Upper lobe of left lung (tissue), 4 donors: ENCODE measurements around the gene TPD52L1.

ENCODE experiments used
- CTCF ChIP-seq, 6 experiments: fragments of 450-650 bp in 4 of 6; fragments of 200-600 bp in 2 of 6; sonication (generic) in 2 of 6; IDR thresholded peaks; one replicate each; pipeline ENCODE4 v1.5.1; 2016 to 2019; ENCODE audit warnings: antibody characterized with exemption in 6 of 6
- EP300 ChIP-seq, 4 donors: sonication (generic); formaldehyde crosslinking; IDR thresholded peaks; one replicate each; pipeline ENCODE4 v1.5.1; 2017; ENCODE audit warnings: antibody characterized with exemption in 4 of 4, control low read depth in 2 of 4
- POLR2A ChIP-seq, 4 donors: fragments of 450-650 bp; IDR thresholded peaks; one replicate each; pipeline ENCODE4 v1.5.1; 2016 to 2017; ENCODE audit warnings: antibody characterized with exemption in 4 of 4, mild to moderate bottlenecking in 2 of 4
- POLR2AphosphoS5 ChIP-seq, 2 donors: sonication (generic); formaldehyde crosslinking; IDR thresholded peaks; one replicate each; pipeline ENCODE4 v1.5.1; 2017; ENCODE audit warnings: antibody characterized with exemption in 2 of 2

GRCh38 chr6:125155344-125155743 is 1.8 kb downstream of the TPD52L1 start:
- TF ChIP-seq CTCF (IDR thresholded peaks at IDR 0.05) (no peak), POLR2A (IDR thresholded peaks at IDR 0.05) (no peak), EP300 (IDR thresholded peaks at IDR 0.05) (no peak), POLR2AphosphoS5 (IDR thresholded peaks at IDR 0.05) (no peak)
